ENCODE results near the gene DICER1. TPM values are rescaled to one million over a fixed set of nuclear protein-coding genes. Genes with fewer than 3 reads are reported as not detected.

Gene DICER1
- polyA plus RNA-seq, 4 donors = 39.7 to 63.0 (median 59.4) TPM

- DNase-seq (ENCODE audit: low read depth in 4 of 4, low spot score in 3 of 4) = no peak
These were observed 93.9 kb downstream of the DICER1 start for GRCh38 chr14:95063391-95063790.

DNA sequence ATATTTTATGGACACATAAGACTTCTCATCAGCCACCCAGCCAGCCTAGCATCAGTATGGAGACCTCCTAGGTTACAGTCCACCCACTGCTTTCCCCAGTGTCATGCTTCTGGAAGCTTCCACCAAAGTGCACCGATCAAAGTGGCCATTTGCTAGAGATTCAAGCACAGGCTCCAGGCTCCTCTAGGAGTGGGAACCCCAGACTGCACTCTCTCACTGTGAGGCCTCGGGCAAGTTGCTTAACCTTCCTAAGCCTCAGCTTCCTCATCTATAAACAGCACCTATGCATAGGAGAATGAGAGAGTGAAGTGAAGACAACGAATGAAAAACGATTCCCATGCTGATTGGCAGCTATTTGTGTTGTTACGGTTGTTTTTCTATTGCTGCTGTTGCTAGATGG, 94.4 kb downstream of the DICER1 start:
- DNase-seq (ENCODE audit: low read depth in 4 of 4, low spot score in 3 of 4) = no peak

DNA sequence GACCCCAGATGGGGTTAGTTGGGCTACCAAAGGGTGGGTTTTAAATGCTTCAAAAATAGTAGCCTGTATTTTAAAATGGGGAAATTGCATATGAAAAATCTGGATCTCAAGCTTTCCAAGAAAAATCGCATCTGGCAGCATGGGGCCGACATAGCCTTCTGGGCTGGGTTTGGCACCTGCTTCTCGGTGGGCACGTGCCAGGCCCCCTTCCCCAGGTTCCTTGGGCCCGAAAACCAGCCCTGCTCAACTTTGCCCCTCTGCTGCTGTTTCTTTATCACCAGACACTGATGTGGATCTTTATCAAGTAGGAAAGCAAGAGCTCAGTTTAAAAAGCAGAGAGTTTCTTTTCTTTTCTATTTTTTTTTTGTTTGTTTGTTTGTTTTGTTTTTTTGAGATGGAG, 95.1 kb downstream of the DICER1 start:
- DNase-seq (ENCODE audit: low read depth in 4 of 4, low spot score in 3 of 4) = no peak

DNA sequence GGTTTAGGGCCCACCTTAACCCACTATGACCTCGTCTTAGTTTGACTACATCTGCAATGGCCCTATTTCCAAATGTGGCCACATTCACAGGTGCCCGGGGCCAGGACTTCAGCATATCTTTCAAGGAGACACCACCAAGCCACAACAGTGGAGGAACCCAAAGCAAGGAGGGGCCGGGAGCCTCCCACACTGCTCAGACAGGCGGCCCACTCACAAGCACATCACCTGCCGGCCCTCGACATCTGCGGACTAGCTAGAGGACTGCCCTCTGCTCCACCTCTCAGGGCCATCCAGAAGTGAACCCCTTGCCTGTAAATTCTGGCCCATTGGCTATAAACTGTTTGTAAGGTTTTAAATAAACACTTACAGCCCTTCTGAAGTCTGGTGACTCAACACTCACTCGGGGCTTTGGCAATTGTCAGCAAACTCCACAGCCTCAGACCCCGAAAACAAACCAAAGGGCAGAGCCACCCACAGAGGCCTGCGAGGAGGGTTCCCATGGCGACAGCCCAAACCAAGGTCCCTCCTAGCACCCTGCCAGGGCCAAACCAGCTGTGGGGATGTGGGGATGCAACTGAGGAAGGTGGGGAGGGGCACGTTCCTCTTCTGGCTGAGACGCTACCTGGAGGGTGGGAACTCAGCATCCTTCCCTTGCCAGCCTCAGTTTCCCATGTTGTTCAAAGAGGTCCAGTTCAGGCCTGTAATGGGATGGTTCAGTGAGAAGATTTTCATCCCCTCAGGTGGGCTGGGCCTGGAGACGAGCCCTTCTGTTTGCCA, 95.8 kb downstream of the DICER1 start:
- no peak for DNase-seq (ENCODE audit: low read depth in 4 of 4, low spot score in 3 of 4)

DNA sequence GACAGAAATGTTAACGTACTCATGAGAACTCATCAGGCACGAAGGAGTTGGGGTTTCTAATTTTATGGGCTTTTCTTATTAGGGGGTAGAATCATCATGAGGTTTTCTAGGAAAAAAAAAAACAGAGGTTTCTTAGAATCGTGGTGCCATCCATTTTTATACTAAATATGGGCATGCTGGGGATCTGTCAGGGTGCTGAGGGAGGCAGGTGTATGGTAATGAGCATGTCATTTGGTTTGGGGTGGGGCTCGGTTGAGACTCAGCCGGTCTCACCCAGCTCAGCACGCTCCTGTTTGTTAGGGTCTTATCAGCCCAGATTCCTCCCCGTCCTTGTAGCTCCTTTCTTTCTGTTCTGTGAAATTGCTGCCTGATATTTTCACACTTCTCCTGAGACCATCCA, 98.2 kb downstream of the DICER1 start:
- DNase-seq (ENCODE audit: low read depth in 4 of 4, low spot score in 3 of 4) = no peak

GRCh38 chr14:95058491-95058890, 98.8 kb downstream of the DICER1 start:
- no peak for DNase-seq (ENCODE audit: low read depth in 4 of 4, low spot score in 3 of 4)

DNA sequence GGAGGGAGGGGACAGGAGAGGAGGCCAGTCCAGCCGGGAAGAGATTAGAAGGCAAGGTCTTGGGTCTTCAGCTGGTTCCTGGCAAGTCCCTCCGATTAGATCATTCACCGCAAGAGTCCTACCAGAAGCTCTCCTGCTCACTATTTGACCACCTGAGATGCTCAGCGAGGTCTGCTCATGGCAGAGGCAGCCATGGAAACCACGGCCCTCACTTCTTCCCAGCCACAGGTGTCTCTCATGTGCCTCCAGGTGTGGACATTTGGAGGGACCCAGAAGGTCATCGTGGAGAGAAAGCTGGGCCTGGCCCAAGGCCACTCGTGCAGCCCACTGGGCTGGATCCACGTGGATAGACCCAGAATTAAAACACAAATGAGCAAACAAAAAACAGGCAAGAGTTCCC, 99.5 kb downstream of the DICER1 start:
- no peak for DNase-seq (ENCODE audit: low read depth in 4 of 4, low spot score in 3 of 4)

- DNase-seq (ENCODE audit: low read depth in 4 of 4, low spot score in 3 of 4) = no peak
These were observed 100.2 kb downstream of the DICER1 start for GRCh38 chr14:95057147-95057546.

DNA sequence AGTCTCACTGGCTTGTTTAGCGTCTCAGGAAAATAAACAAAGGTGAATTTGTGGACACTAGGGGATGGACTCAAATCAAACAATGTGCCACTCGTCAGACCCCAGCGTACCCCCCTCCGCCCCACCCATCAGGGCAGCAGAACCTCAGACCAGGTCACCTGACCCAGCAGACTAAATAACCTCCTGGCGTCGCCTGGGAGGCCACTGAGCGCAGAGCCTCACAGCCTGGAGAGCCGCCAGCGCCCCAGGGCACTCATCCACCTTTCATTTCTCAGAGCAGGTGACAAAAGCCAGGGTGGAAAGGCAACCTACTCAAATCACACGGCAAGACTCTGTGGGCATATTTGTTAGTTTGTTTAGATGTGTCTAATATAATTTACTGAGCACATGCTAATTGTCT, 100.9 kb downstream of the DICER1 start:
- no peak for DNase-seq (ENCODE audit: low read depth in 4 of 4, low spot score in 3 of 4)

DNA sequence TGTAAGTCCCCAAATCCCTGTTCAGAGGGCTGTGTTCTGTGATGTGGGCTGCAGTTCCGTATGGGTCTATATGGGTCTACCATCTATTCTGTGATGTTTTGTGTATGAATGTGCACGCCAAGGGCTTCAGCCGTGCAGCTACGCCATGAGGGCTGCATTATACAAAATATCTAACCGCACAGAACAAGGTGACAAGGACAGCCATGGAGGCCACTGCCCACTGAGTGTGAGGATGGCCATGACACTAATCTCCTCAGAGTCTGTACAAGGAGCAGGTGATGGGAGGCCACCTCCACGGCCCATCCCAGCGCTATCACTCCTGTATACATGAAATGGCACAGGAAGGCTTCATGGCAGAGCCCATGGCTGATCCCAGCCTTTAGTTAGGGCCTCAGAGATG, 102.0 kb downstream of the DICER1 start:
- DNase-seq (ENCODE audit: low read depth in 4 of 4, low spot score in 3 of 4) = no peak

- DNase-seq (ENCODE audit: low read depth in 4 of 4, low spot score in 3 of 4) = no peak
These were observed 102.7 kb downstream of the DICER1 start for GRCh38 chr14:95054346-95055280.

DNA sequence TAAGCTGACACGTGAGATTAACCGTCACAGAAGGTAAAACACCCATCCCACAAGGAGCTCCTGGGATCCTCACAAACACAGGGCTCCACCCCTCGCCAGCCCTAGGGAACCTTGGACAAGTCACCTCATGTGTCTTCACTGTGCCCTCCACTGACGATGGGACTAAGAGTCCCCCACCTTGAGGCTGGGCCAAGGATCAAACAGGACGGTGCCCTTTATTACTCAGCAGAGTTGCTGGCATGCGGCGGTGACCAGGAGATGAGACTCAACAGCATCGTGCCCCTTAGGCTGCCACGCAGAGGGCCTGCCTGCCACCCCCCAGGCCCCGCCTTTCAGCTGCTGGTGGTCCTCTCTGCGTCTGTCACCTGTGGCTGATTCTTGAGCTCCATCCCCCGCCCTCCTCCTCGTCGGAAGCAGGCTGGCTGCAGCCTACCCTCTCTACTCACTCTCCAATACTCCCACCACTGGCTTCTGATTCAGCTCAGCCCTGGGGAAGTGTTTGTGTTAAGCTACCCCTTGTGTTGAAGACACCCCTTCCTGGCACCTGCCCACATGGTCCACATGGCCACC, 105.2 kb downstream of the DICER1 start:
- DNase-seq (ENCODE audit: low read depth in 4 of 4, low spot score in 3 of 4) = no peak

DNA sequence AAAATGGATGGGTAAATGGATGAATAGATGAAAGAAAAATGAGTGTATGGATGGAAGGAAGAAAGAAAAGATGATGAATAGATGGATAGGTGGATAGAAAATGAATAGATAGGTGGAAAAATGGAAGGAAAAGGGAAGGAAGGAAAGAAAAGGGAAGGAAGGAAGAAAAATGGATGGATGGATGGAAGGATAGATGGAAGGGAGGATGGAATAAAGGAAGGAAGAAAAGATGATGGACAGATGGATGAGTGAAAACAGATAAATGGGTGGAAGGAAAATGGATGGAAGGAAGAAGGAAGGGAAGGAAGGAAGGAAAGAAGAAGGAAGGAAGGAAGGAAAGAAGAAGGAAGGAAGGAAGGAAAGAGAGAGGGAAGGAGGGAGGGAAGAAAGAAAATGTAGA, 107.4 kb downstream of the DICER1 start:
- DNase-seq (ENCODE audit: low read depth in 4 of 4, low spot score in 3 of 4) = no peak

GRCh38 chr14:95048771-95049312, 108.5 kb downstream of the DICER1 start:
- no peak for DNase-seq (ENCODE audit: low read depth in 4 of 4, low spot score in 3 of 4)

GRCh38 chr14:95047754-95048153, 109.6 kb downstream of the DICER1 start:
- no peak for DNase-seq (ENCODE audit: low read depth in 4 of 4, low spot score in 3 of 4)

- peak in 3 of 4 donors; percentile 41 to 60 (median 42) for DNase-seq (ENCODE audit: low read depth in 4 of 4, low spot score in 3 of 4)
These were observed 110.3 kb downstream of the DICER1 start for GRCh38 chr14:95046711-95047681.

DNA sequence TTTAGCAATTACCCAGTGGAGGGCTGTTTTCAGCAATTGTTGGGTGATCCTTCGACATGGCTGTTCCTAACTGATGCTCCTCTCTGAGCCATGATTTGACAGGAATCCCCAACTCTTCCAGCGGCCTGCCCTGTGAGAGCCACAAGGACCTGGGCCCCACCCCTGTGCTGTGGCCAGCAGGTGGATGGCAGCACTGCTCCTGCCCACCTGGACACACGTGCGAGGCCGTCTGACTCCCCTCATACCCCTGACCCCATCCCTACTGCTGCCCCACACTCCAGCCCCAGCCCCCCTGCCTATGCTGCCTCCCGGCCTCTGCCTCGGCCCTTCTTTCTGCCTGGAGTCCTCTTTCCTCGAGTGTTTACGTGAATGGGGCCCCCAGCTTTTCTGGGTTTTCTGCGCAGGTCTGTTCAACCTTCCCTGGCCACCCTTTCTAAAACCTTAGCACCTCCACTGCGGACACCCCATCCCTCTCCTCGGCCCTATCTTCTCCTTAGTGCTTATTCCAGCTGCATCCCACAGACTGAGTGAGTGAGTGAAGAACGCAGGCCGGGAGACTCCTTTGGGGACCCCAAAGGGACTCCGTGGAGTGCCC, 111.4 kb downstream of the DICER1 start:
- no peak for DNase-seq (ENCODE audit: low read depth in 4 of 4, low spot score in 3 of 4)

GRCh38 chr14:95045106-95045701, 112.1 kb downstream of the DICER1 start:
- DNase-seq (ENCODE audit: low read depth in 4 of 4, low spot score in 3 of 4) = no peak

DNA sequence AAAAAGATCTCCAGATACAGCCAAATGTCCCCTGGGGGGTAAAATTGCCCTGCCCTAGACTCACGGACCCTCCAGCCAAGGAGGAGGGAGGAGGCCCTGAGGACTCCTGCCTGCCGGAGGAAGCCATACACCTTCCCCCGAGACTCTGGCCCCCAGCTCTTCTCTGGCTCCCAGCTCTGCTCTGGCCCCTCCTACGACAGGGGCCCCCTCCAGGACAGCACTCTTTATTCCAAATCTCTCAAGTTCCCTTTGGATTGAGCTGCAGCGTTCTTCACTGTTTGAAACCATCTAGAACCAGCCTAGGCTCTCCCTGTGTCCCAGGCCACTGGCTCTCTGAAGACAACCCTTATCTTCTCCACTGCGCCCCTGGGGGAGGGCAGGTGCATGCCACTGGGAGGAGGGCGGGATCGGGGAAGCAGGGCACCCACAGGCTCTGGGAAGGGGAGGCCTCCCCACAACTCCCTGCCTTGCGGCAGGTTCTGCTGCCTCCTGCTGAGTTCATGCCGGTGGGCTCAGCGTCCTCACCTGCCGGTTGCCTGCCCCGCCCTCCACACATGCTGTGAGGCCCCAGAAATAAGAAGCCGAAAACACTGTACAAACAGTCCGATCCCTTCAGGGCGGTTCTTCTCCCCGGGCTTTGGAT, 112.7 kb downstream of the DICER1 start:
- no peak for DNase-seq (ENCODE audit: low read depth in 4 of 4, low spot score in 3 of 4)
